Vagina (tissue), 2 donors: ENCODE results near the gene DCC.

ENCODE experiments used
- POLR2A ChIP-seq, 2 donors: fragments of 450-650 bp; IDR thresholded peaks; one replicate each; pipeline ENCODE4 v1.6.1; 2017; ENCODE audit warnings: antibody characterized with exemption in 2 of 2, mild to moderate bottlenecking in 2 of 2, moderate library complexity in 2 of 2
- POLR2AphosphoS5 ChIP-seq, 2 donors: sonication (generic); formaldehyde crosslinking; IDR thresholded peaks; one replicate each; pipeline ENCODE4 v1.9.0; 2017; ENCODE audit warnings: antibody characterized with exemption in 2 of 2, mild to moderate bottlenecking in 2 of 2, low read depth in 1 of 2; ENCODE audit not compliant: insufficient read depth in 1 of 2
- TF ChIP-seq, protein P1 (sequence below), 3 experiments: fragments of 450-650 bp in 2 of 3; fragments of 200-600 bp in 1 of 3; sonication (generic) in 1 of 3; IDR thresholded peaks; one replicate each; pipeline ENCODE4 v1.5.1; 2017 to 2019; ENCODE audit warnings: antibody characterized with exemption in 3 of 3, mild to moderate bottlenecking in 2 of 3, moderate library complexity in 2 of 3

DNA sequence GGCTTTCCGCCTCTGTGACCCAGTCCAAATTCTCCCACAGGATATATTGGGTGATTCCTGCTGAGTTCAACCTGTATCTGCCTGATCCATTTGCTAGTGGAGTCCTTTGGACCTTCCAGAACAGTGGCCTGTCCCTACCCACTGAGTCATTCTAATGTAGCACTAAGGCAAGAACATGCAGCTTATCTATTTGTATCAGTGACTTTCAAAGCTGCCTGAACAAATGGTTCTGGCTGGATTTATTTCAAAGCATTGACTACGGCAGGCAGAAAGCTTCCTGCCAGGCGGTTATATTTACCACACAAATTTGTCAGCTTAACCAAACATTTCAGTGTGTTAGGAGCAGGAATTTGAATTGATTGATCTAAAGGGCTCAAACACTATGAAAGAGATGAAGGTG, 613.4 kb downstream of the DCC start:
- TF ChIP-seq POLR2AphosphoS5 (IDR thresholded peaks at IDR 0.05; ENCODE audit: insufficient read depth in 1 of 2, low read depth in 1 of 2) (no peak), POLR2A (IDR thresholded peaks at IDR 0.05) (no peak)
- TF ChIP-seq, protein P1, sequence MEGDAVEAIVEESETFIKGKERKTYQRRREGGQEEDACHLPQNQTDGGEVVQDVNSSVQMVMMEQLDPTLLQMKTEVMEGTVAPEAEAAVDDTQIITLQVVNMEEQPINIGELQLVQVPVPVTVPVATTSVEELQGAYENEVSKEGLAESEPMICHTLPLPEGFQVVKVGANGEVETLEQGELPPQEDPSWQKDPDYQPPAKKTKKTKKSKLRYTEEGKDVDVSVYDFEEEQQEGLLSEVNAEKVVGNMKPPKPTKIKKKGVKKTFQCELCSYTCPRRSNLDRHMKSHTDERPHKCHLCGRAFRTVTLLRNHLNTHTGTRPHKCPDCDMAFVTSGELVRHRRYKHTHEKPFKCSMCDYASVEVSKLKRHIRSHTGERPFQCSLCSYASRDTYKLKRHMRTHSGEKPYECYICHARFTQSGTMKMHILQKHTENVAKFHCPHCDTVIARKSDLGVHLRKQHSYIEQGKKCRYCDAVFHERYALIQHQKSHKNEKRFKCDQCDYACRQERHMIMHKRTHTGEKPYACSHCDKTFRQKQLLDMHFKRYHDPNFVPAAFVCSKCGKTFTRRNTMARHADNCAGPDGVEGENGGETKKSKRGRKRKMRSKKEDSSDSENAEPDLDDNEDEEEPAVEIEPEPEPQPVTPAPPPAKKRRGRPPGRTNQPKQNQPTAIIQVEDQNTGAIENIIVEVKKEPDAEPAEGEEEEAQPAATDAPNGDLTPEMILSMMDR (IDR thresholded peaks at IDR 0.05) = no peak
